Heart left ventricle (tissue), 13 donors: ENCODE data around the gene DCLK3.

Experiments
- CTCF ChIP-seq, 12 donors: fragments of 200-600 bp; sonication (generic) in 4 of 12; IDR thresholded peaks; one replicate each; pipeline versions ENCODE4 v1.5.0 to v1.8.0; 2018 to 2022; ENCODE audit warnings: antibody characterized with exemption in 12 of 12, mild to moderate bottlenecking in 5 of 12
- POLR2A ChIP-seq, 2 donors: fragments of 450-650 bp; IDR thresholded peaks; one replicate each; pipeline ENCODE4 v1.6.1; 2017; ENCODE audit warnings: antibody characterized with exemption in 2 of 2, mild to moderate bottlenecking in 2 of 2, moderate library complexity in 2 of 2
- donor health status: ischemic (EF 13 %, LVEDD 7.1; RV severe dilation, severe dysfunction).
- donor health status: DM: no; HTN: yes; CAD: no.
- donor health status: DM: no; HTN: no; CAD: no.
- donor health status: ischemic (EF 25% LVEDD 6.9; RV normal size, moderate dysfunction).
- donor health status: ischemic (EF 25% LVEDD 5.7; RV mildly dilated, moderate dysfunction).
- donor health status: ischemic (EF 35%, LVEDD 5.7; RV mildly dilated, moderate dysfunction).
- donor health status: nonischemic (EF 11% LVEDD 7.7; RV severe dilation, severe dysfunction).
- donor health status: DM: yes; HTN: yes; CAD: no.
- donor health status: PGD.
- donor health status: ischemic (EF 29% LVEDD 5.4; RV normal size, mild dysfunction).
- donor health status: nonischemic (EF 23%, LVEDD 6.1; RV moderate dilation, normal function).

GRCh38 chr3:36695769-36696137, 68.6 kb downstream of the DCLK3 start:
- TF ChIP-seq CTCF (IDR thresholded peaks at IDR 0.05) (no peak), POLR2A (IDR thresholded peaks at IDR 0.05) (no peak)
